HEK293 (cell line): ENCODE measurements around the gene NOS1AP.

Experiments
- CTCF ChIP-seq: fragments of 450-650 bp; formaldehyde crosslinking; IDR thresholded peaks from 2 replicates; pipeline ENCODE4 v1.5.1; 2016; ENCODE audit warnings: missing biosample characterization, missing genetic modification characterization
- PBX3 ChIP-seq: sonication (generic); formaldehyde crosslinking; IDR thresholded peaks from 2 replicates; pipeline ENCODE4 v1.8.1; 2022; ENCODE audit warnings: mild to moderate bottlenecking, moderate library complexity, missing genetic modification reagents
- SP2 ChIP-seq: fragments of 450-650 bp; formaldehyde crosslinking; IDR thresholded peaks from 2 replicates; pipeline ENCODE4 v1.5.1; 2016; ENCODE audit warnings: missing biosample characterization, missing genetic modification characterization
- TSHZ1 ChIP-seq: fragments of 450-650 bp; formaldehyde crosslinking; IDR thresholded peaks from 2 replicates; pipeline ENCODE4 v1.5.1; 2016; ENCODE audit warnings: missing biosample characterization, missing genetic modification characterization, borderline replicate concordance
- ZBTB6 ChIP-seq: fragments of 450-650 bp; formaldehyde crosslinking; IDR thresholded peaks from 2 replicates; pipeline ENCODE4 v1.5.1; 2017; ENCODE audit warnings: missing biosample characterization, missing genetic modification characterization
- ZNF16 ChIP-seq: fragments of 450-650 bp; formaldehyde crosslinking; IDR thresholded peaks from 2 replicates; pipeline ENCODE4 v1.5.1; 2016; ENCODE audit warnings: low read depth, missing biosample characterization, missing genetic modification characterization
- ZNF18 ChIP-seq: fragments of 450-650 bp; formaldehyde crosslinking; IDR thresholded peaks from 2 replicates; pipeline ENCODE4 v1.5.1; 2016; ENCODE audit warnings: missing biosample characterization, missing genetic modification characterization
- ZNF292 ChIP-seq: fragments of 450-650 bp; formaldehyde crosslinking; IDR thresholded peaks from 2 replicates; pipeline ENCODE4 v1.5.1; 2016; ENCODE audit warnings: low read depth, missing biosample characterization, missing genetic modification characterization, borderline replicate concordance
- ZNF391 ChIP-seq: fragments of 450-650 bp; formaldehyde crosslinking; IDR thresholded peaks from 2 replicates; pipeline ENCODE4 v1.5.1; 2016; ENCODE audit warnings: low read depth, missing biosample characterization, missing genetic modification characterization, borderline replicate concordance
- ZNF488 ChIP-seq: fragments of 450-650 bp; formaldehyde crosslinking; IDR thresholded peaks from 2 replicates; pipeline ENCODE4 v1.5.1; 2016; ENCODE audit warnings: missing biosample characterization, missing genetic modification characterization
- ZNF510 ChIP-seq: fragments of 450-650 bp; formaldehyde crosslinking; IDR thresholded peaks from 2 replicates; pipeline ENCODE4 v1.5.1; 2018; ENCODE audit warnings: mild to moderate bottlenecking, missing genetic modification characterization, missing biosample characterization; ENCODE audit not compliant: insufficient replicate concordance
- ZNF623 ChIP-seq: fragments of 450-650 bp; formaldehyde crosslinking; IDR thresholded peaks from 2 replicates; pipeline ENCODE4 v1.5.1; 2016; ENCODE audit warnings: missing biosample characterization, missing genetic modification characterization

- TF ChIP-seq ZNF510 (tag by site-specific recombination) (no peak), ZNF391 (tag by site-specific recombination) (no peak), CTCF (tag by site-specific recombination) (no peak), ZNF623 (tag by site-specific recombination) (no peak), PBX3 (CRISPR knock-in tag) (no peak), ZNF18 (tag by site-specific recombination) (no peak), ZNF488 (tag by site-specific recombination) (no peak), ZNF292 (tag by site-specific recombination) (no peak), TSHZ1 (tag by site-specific recombination) (no peak), SP2 (no peak), ZNF16 (no peak), ZBTB6 (tag by site-specific recombination) (no peak)
Measured at GRCh38 chr1:162323023-162323422, 253.5 kb downstream of the NOS1AP start.
